SH-SY5Y (cell line): Measurements from ENCODE around the gene BMI1.

Experiments used
- GATA2 ChIP-seq: IDR thresholded peaks from 2 replicates; pipeline ENCODE4 v1.6.1; 2011; ENCODE audit warnings: mild to moderate bottlenecking, low read depth, low read length
- GATA3 ChIP-seq: IDR thresholded peaks from 2 replicates; pipeline ENCODE4 v1.6.1; 2011; ENCODE audit warnings: low read depth, mild to moderate bottlenecking, low read length, moderate library complexity

- TF ChIP-seq GATA2 (no peak), GATA3 (no peak)
These were observed 40.8 kb upstream of the BMI1 start for GRCh38 chr10:22280078-22280477.
